ENCODE results near the gene DUSP28.

DNA sequence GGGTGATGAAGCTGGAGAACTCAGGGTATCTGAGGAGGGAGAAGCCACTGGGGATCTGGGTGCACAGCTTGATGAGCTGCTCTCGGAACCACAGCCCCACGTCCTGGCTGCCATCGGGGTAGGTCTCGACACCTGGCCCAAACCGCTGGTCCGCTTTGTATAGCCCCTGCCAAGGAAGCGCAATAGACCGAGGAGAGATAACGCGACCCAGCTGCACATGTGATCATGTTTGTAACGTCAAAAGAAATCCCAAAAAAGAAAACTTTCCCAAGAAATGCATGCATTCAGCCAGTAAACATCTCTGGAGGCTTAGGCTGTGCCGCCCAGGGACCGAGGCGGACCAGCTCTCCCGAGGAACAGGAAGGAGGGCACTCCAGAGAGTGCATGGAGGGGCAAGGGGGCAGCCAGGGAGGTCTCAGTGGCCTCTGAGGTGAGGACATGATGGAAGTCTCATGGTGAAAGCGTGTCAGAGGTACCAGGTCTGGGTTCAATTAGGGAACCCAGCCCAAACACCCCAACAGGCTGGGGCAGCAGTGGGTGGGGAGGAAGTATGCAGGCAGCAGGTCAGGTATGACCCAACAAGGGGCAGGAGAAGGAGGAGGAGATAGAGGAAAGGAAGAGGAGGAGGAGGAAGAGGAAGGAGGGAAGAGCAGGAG lies 30.7 kb upstream of the DUSP28 start:
- TF ChIP-seq YY1 (IDR thresholded peaks at IDR 0.05; ENCODE audit: insufficient read depth, insufficient replicate concordance, low read depth, low read length) (no peak), ZNF670 (CRISPR knock-in tag; IDR thresholded peaks at IDR 0.05; ENCODE audit: borderline replicate concordance) (no peak), ZNF274 (CRISPR knock-in tag; IDR thresholded peaks at IDR 0.05) (no peak), NFKBIZ (CRISPR knock-in tag; IDR thresholded peaks at IDR 0.05) (no peak), FOXA1 (IDR thresholded peaks at IDR 0.05) (no peak), FOXA1 (CRISPR knock-in tag; IDR thresholded peaks at IDR 0.05) (no peak)
- TF ChIP-seq, protein P1, sequence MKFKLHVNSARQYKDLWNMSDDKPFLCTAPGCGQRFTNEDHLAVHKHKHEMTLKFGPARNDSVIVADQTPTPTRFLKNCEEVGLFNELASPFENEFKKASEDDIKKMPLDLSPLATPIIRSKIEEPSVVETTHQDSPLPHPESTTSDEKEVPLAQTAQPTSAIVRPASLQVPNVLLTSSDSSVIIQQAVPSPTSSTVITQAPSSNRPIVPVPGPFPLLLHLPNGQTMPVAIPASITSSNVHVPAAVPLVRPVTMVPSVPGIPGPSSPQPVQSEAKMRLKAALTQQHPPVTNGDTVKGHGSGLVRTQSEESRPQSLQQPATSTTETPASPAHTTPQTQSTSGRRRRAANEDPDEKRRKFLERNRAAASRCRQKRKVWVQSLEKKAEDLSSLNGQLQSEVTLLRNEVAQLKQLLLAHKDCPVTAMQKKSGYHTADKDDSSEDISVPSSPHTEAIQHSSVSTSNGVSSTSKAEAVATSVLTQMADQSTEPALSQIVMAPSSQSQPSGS (CRISPR knock-in tag; IDR thresholded peaks at IDR 0.05), result no peak
- TF ChIP-seq, protein P2, sequence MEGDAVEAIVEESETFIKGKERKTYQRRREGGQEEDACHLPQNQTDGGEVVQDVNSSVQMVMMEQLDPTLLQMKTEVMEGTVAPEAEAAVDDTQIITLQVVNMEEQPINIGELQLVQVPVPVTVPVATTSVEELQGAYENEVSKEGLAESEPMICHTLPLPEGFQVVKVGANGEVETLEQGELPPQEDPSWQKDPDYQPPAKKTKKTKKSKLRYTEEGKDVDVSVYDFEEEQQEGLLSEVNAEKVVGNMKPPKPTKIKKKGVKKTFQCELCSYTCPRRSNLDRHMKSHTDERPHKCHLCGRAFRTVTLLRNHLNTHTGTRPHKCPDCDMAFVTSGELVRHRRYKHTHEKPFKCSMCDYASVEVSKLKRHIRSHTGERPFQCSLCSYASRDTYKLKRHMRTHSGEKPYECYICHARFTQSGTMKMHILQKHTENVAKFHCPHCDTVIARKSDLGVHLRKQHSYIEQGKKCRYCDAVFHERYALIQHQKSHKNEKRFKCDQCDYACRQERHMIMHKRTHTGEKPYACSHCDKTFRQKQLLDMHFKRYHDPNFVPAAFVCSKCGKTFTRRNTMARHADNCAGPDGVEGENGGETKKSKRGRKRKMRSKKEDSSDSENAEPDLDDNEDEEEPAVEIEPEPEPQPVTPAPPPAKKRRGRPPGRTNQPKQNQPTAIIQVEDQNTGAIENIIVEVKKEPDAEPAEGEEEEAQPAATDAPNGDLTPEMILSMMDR (CRISPR knock-in tag; IDR thresholded peaks at IDR 0.05), result no peak
- TF ChIP-seq, protein P3, sequence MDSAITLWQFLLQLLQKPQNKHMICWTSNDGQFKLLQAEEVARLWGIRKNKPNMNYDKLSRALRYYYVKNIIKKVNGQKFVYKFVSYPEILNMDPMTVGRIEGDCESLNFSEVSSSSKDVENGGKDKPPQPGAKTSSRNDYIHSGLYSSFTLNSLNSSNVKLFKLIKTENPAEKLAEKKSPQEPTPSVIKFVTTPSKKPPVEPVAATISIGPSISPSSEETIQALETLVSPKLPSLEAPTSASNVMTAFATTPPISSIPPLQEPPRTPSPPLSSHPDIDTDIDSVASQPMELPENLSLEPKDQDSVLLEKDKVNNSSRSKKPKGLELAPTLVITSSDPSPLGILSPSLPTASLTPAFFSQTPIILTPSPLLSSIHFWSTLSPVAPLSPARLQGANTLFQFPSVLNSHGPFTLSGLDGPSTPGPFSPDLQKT (CRISPR knock-in tag; IDR thresholded peaks at IDR 0.05; ENCODE audit: borderline replicate concordance), result no peak
